ENCODE measurements around the gene GBX1. TPM values are rescaled to one million over a fixed set of nuclear protein-coding genes. Genes with fewer than 3 reads are reported as not detected.

Gene GBX1
- total RNA-seq, 5 donors from 2014 or later (not counting 1 experiment from before 2014, with no cell fraction given), result not detected

GRCh38 chr7:151109094-151110048, 58.1 kb downstream of the GBX1 start:
- Mint-ChIP-seq H3K27me3 (peaks cover 0 to 13% of the 10 kb centered on the region in 2 donors), H3K27ac (no peak overlapping the region), H3K4me3 (no peak overlapping the region), H3K36me3 (peaks cover 7% of the 10 kb centered on the region), H3K9me3 (no peaks in the 10 kb centered on the region), H3K4me1 (peaks cover 2 to 8% (median 6%) of the 10 kb centered on the region in 3 donors)
- Histone ChIP-seq H3K27ac (ENCODE audit: low read length) (no peak overlapping the region), H3K27me3 (replicated peaks in 1 of 2; ENCODE audit: control insufficient read depth in 2 of 2, extremely low read depth in 1 of 2, insufficient read depth in 2 of 2, low read length in 1 of 2) (peaks cover 0 to 21% of the 10 kb centered on the region in 2 experiments), H3K9me3 (no peaks in the 10 kb centered on the region), H3K4me1 (ENCODE audit: control insufficient read depth in 1 of 2, extremely low read depth in 1 of 2, insufficient read depth in 2 of 2, low read length in 2 of 2) (peaks cover 2 to 10% of the 10 kb centered on the region in 2 experiments), H3K4me3 (ENCODE audit: control insufficient read depth in 1 of 2, extremely low read depth in 1 of 2, low read length in 1 of 2) (no peak overlapping the region), H3K36me3 (ENCODE audit: control insufficient read depth in 2 of 2, extremely low read depth in 1 of 2, insufficient read depth in 1 of 2, low read length in 1 of 2) (peaks cover 0 to 3% of the 10 kb centered on the region in 2 donors)
- no peak for DNase-seq
- no peak for ATAC-seq (replicated peaks in 1 of 4)
- ChIA-PET CTCF (interaction anchor here in 1 of 2 donors (0.6 to 2.0 kb wide), 5 partner anchors 97 to 211 kb away, joined by 4 to 15 read pairs (median 5); no protein-coding TSS in a partner anchor), POLR2A (interaction anchor here in 1 of 2 donors (0.6 kb wide), 1 partner anchor 200 kb away, joined by 3 read pairs; no protein-coding TSS in a partner anchor)
- 83% methylated on average over 13 of the region's 15 CpGs for whole genome bisulfite sequencing (ENCODE audit: insufficient coverage)

GRCh38 chr7:151107882-151108281, 59.6 kb downstream of the GBX1 start:
- no peak overlapping the region for H3K27ac ChIP-seq (ENCODE audit: low read length)
- Mint-ChIP-seq H3K9me3 (no peaks in the 10 kb centered on the region), H3K27ac (no peak overlapping the region), H3K4me1 (peaks cover 2 to 6% (median 5%) of the 10 kb centered on the region in 3 donors), H3K36me3 (peaks cover 8% of the 10 kb centered on the region), H3K27me3 (peaks cover 0 to 3% of the 10 kb centered on the region in 2 donors), H3K4me3 (no peak overlapping the region)
- peaks cover 0 to 6% of the 10 kb centered on the region in 2 experiments for H3K27me3 ChIP-seq (replicated peaks in 1 of 2; ENCODE audit: control insufficient read depth in 2 of 2, extremely low read depth in 1 of 2, insufficient read depth in 2 of 2, low read length in 1 of 2)
- WGBS (ENCODE audit: insufficient coverage), result 79% methylated on average over 9 of the region's 10 CpGs
- H3K4me1 ChIP-seq (ENCODE audit: control insufficient read depth in 1 of 2, extremely low read depth in 1 of 2, insufficient read depth in 2 of 2, low read length in 2 of 2), result peaks cover 2 to 7% of the 10 kb centered on the region in 2 experiments
- CTCF ChIA-PET, result no interaction called here
- no peaks in the 10 kb centered on the region for H3K9me3 ChIP-seq
- no peak for ATAC-seq (replicated peaks in 1 of 4)
- POLR2A ChIA-PET, result no interaction called here
- DNase-seq, result no peak
- peaks cover 0 to 3% of the 10 kb centered on the region in 2 donors for H3K36me3 ChIP-seq (ENCODE audit: control insufficient read depth in 2 of 2, extremely low read depth in 1 of 2, insufficient read depth in 1 of 2, low read length in 1 of 2)
- no peak overlapping the region for H3K4me3 ChIP-seq (ENCODE audit: control insufficient read depth in 1 of 2, extremely low read depth in 1 of 2, low read length in 1 of 2)

GRCh38 chr7:151104411-151105235, 62.9 kb downstream of the GBX1 start:
- peaks cover 0 to 3% of the 10 kb centered on the region in 2 donors for H3K36me3 ChIP-seq (ENCODE audit: control insufficient read depth in 2 of 2, extremely low read depth in 1 of 2, insufficient read depth in 1 of 2, low read length in 1 of 2)
- Mint-ChIP-seq H3K4me3 (no peak overlapping the region), H3K9me3 (no peaks in the 10 kb centered on the region), H3K4me1 (no peaks in the 10 kb centered on the region), H3K27me3 (no peaks in the 10 kb centered on the region), H3K27ac (no peak overlapping the region), H3K36me3 (peaks cover 6% of the 10 kb centered on the region)
- DNase-seq (no peak), ATAC-seq (replicated peaks in 1 of 4) (no peak)
- 83% methylated on average over 22 of the region's 23 CpGs for WGBS (ENCODE audit: insufficient coverage)
- H3K9me3 ChIP-seq, result no peaks in the 10 kb centered on the region
- no peak overlapping the region for H3K4me3 ChIP-seq (ENCODE audit: control insufficient read depth in 1 of 2, extremely low read depth in 1 of 2, low read length in 1 of 2)
- H3K27ac ChIP-seq (ENCODE audit: low read length), result no peak overlapping the region
- H3K27me3 ChIP-seq (replicated peaks in 1 of 2; ENCODE audit: control insufficient read depth in 2 of 2, extremely low read depth in 1 of 2, insufficient read depth in 2 of 2, low read length in 1 of 2), result no peaks in the 10 kb centered on the region
- no peaks in the 10 kb centered on the region for H3K4me1 ChIP-seq (ENCODE audit: control insufficient read depth in 1 of 2, extremely low read depth in 1 of 2, insufficient read depth in 2 of 2, low read length in 2 of 2)
- ChIA-PET POLR2A (interaction anchor here in 1 of 2 donors (0.7 kb wide), 1 partner anchor 1256 kb away, joined by 12 read pairs; no protein-coding TSS in a partner anchor), CTCF (interaction anchor here in 1 of 2 donors (0.6 kb wide), 2 partner anchors 111 to 445 kb away, joined by 3 to 4 read pairs; no protein-coding TSS in a partner anchor)

- Histone ChIP-seq H3K27me3 (replicated peaks in 1 of 2; ENCODE audit: control insufficient read depth in 2 of 2, extremely low read depth in 1 of 2, insufficient read depth in 2 of 2, low read length in 1 of 2) (no peaks in the 10 kb centered on the region), H3K4me3 (ENCODE audit: control insufficient read depth in 1 of 2, extremely low read depth in 1 of 2, low read length in 1 of 2) (no peak overlapping the region), H3K27ac (ENCODE audit: low read length) (no peak overlapping the region), H3K36me3 (ENCODE audit: control insufficient read depth in 2 of 2, extremely low read depth in 1 of 2, insufficient read depth in 1 of 2, low read length in 1 of 2) (peaks cover 0 to 3% of the 10 kb centered on the region in 2 donors), H3K9me3 (no peaks in the 10 kb centered on the region), H3K4me1 (ENCODE audit: control insufficient read depth in 1 of 2, extremely low read depth in 1 of 2, insufficient read depth in 2 of 2, low read length in 2 of 2) (no peaks in the 10 kb centered on the region)
- ATAC-seq (replicated peaks in 1 of 4) (no peak), DNase-seq (no peak)
- CTCF ChIA-PET, result no interaction called here
- 94% methylated on average over 6 of the region's 12 CpGs for WGBS (ENCODE audit: insufficient coverage)
- Mint-ChIP-seq H3K27ac (no peak overlapping the region), H3K4me1 (no peaks in the 10 kb centered on the region), H3K4me3 (no peak overlapping the region), H3K9me3 (no peaks in the 10 kb centered on the region), H3K27me3 (no peaks in the 10 kb centered on the region), H3K36me3 (peaks cover 6% of the 10 kb centered on the region)
- POLR2A ChIA-PET, result no interaction called here
Observed at GRCh38 chr7:151103973-151104372, 63.5 kb downstream of the GBX1 start.

GRCh38 chr7:151102991-151103390, 64.5 kb downstream of the GBX1 start:
- no peaks in the 10 kb centered on the region for H3K4me1 Mint-ChIP-seq
- ChIA-PET POLR2A (no interaction called here), CTCF (interaction anchor here in 1 of 2 donors (0.6 kb wide), 1 partner anchor 8 kb away, joined by 3 read pairs; no protein-coding TSS in a partner anchor)
- WGBS (ENCODE audit: insufficient coverage), result 80% methylated on average over 1 of the region's 3 CpGs
- no peaks in the 10 kb centered on the region for H3K9me3 Mint-ChIP-seq
- H3K9me3 ChIP-seq, result no peaks in the 10 kb centered on the region
- no peaks in the 10 kb centered on the region for H3K4me1 ChIP-seq (ENCODE audit: control insufficient read depth in 1 of 2, extremely low read depth in 1 of 2, insufficient read depth in 2 of 2, low read length in 2 of 2)
- no peaks in the 10 kb centered on the region for H3K27me3 ChIP-seq (replicated peaks in 1 of 2; ENCODE audit: control insufficient read depth in 2 of 2, extremely low read depth in 1 of 2, insufficient read depth in 2 of 2, low read length in 1 of 2)
- H3K27ac ChIP-seq (ENCODE audit: low read length), result no peak overlapping the region
- no peak overlapping the region for H3K4me3 Mint-ChIP-seq
- no peaks in the 10 kb centered on the region for H3K27me3 Mint-ChIP-seq
- no peak for ATAC-seq (replicated peaks in 1 of 4)
- no peak overlapping the region for H3K4me3 ChIP-seq (ENCODE audit: control insufficient read depth in 1 of 2, extremely low read depth in 1 of 2, low read length in 1 of 2)
- DNase-seq, result no peak
- H3K36me3 ChIP-seq (ENCODE audit: control insufficient read depth in 2 of 2, extremely low read depth in 1 of 2, insufficient read depth in 1 of 2, low read length in 1 of 2), result peaks cover 0 to 3% of the 10 kb centered on the region in 2 donors
- no peak overlapping the region for H3K27ac Mint-ChIP-seq
- peaks cover 6% of the 10 kb centered on the region for H3K36me3 Mint-ChIP-seq
